NCI-H748 (cell line): ENCODE data around the gene TNIP1.

Source experiments
- DNase-seq: peaks from one replicate; lab custom pipeline; 2025; ENCODE audit not compliant: unreplicated experiment; lab: John Stamatoyannopoulos, UW

TNIP1 gene, protein sequence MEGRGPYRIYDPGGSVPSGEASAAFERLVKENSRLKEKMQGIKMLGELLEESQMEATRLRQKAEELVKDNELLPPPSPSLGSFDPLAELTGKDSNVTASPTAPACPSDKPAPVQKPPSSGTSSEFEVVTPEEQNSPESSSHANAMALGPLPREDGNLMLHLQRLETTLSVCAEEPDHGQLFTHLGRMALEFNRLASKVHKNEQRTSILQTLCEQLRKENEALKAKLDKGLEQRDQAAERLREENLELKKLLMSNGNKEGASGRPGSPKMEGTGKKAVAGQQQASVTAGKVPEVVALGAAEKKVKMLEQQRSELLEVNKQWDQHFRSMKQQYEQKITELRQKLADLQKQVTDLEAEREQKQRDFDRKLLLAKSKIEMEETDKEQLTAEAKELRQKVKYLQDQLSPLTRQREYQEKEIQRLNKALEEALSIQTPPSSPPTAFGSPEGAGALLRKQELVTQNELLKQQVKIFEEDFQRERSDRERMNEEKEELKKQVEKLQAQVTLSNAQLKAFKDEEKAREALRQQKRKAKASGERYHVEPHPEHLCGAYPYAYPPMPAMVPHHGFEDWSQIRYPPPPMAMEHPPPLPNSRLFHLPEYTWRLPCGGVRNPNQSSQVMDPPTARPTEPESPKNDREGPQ

DNA sequence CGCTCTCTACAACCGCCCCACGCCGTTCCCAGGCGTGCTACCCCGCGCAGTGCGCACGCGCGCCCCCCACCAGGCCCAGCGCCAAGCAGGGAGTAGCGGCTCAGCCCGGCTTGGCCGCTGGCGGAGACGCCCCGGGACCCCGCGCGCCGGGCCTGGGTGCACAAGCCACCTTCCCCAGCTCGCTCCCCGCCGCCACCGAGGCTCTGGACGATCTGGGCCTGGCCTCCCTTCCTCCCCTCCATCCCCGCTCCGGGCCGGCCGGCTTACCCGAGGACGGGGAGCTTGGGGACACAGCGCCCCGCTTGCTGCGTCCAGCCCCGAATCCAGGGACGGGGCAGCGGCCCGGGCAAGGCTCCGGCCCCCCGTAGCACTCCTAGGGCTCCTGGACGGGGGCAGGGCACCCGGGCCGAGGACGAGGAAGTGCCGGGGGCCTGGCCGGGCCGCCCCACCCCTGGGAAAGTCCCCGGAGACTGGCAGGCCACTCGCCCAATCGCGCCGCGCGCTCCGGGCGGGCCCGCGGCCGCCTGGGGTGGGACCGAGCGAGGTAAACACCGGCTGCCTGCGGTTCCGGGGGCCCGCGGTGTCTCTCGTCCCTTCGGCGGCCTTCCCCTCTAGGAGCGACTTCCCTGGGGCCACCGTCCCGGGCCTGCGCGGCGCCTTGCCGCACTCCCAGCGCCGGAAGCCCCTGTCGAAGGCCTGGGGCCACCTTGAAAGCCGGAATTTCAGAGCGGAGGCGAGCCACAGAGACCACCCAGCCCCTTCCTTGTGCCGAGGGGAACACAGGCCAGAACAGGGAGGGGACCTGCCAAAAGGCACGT lies at the start of gene TNIP1:
TSS of gene TNIP1 (minus strand) at position 422 of the 818 bp plus-strand sequence. CDS start 15,939 bp downstream, outside the sequence.
- peak; percentile 87 for DNase-seq

DNA sequence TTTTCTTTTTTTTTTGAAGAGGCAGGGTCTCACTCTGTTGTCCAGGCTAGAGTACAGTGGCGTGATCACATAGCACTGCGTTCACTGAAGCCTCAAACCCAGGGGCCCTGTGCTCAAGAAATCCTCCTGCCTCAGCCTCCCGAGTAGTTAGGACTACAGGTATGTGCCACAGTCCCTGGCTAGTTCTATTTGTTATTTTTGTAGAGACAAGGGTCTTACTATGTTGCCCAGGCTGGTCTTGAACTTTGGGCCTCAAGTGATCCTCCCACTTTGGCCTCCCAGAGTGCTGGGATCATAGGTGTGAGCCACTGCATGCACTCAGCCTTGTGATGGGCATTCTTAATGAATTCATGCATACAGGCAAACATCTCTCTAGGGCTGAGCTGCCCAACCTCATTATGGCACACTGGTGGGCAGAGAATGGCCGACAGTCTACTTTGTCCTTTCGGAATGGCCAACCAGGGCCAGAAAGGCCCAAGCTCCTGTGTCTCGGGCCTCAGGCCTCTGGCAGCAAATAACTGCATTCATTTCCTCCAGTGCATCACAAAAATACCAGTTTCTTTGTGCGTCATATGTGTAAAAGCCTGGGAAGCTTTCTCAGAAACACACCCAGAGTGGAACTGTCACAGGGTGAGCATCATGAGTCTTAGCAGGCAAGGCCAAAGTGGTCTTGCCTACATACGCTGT lies 49.5 kb upstream of the TNIP1 start:
- DNase-seq = no peak

DNA sequence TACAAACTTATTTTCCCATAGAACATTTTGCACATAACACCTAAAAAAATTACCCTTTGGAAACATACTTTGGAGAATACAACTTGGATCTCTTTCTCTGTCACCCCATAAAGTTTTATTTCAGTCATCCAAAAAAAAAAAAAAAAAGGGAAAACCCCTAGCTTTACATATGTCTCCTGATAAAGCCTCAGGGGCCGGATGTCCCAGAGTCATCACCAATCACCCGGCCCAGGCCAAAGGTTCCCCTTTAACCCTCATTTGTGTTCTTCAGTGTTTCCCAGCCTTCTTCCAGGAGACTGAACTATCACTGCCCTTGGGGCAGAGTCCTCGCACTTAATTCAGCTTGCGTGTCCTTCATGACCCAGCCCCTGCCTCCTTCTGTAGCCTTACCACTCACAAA lies 48.0 kb upstream of the TNIP1 start:
- no peak for DNase-seq

DNA sequence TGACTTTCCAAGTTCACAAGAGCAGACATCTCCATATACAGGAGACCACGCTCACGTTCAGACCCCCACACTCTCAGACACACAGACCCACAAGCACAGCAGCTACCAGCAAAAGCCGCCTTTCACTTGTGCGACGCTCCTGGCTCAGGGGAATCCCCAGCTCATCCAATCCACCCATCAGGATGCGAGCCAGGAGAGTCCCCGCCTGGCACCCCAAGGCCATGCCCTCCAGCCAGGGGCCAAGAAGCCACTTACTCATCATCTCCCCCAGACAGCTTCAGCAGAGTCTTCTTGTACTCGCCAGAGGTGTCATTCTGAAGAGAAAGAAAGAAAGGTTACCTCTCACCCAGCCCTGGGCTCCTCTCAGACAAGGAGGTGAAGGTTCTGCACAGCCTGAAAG lies 47.1 kb upstream of the TNIP1 start:
- DNase-seq = no peak

DNA sequence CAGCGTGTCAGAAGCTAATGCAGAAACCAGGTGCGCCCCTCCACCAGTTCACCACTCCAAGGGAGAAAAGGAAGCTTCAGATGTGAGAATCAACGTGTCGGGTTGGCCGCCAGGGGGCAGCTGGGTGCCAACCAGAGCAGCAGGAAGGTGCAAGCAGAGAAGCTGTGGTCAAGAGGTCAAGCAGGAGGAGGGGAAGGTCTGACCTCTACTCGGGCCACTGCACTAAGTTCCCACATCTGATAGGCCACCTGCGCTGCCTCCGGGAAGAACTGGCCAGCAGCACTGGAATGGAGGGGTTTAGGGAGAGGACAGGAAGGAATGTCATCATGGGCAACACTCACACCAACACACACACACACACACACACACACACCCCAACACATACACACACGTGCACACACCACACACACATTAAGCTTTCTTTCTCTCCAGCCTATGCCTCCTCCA lies 45.4 kb upstream of the TNIP1 start:
- peak; percentile 61 for DNase-seq

DNA sequence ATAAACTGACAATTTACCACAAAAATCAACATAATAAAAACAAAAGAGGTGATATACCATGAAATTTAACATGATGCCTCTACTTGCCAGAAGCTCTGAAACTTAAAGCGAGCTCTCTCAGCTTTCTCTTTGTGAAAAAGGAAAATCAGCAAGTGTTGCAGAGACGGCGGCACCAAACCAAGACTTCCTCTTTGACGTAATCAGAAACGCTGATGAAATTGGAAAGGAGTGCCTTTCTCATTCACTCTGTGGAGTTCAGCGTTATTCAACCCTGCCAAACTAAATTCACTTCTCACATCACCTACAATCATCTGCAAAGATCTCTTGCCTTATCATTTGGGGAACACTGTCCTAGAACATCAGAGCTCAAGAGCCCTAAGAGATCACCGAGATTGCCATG lies 44.6 kb upstream of the TNIP1 start:
- DNase-seq = no peak

DNA sequence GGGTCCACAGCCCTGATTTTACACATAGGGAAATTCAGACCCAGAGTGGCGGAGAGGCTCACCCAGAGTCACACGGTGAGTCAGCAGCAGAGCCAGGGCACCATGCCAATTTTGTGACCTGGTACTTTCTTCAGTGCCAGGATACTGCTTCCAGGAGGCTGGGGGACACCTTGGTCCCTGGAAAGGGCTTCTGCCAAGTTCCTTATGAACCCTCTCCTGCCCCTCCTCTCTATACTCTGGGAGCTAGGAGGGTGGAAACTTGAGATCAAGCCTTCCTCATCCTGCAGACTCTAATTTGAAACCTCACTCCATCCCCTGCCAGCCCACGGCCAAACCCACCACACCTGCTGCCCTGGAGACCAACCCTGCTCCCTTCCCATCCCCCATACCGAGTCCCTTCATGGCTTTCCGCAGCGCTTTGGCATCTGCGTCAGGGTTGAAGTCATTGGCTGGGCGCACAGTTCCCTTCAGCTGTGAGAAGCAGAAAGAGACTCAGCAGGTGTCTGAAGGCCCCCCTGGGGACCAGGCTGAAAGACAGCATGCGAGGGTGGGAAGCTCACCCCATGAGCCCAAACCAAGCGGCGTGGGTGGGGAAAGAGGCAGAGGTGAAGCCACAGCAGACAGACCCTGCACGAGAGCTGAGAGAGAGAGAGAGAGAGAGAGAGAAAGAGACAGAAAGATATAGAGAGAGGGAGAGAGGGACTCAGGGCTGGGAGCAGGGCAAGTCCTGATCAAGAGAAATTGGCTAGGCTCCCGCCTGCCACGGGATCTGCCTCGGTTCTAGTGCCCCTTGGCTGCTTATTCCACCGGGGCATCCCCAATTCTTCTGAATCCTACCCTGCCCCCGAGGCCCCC lies 43.3 kb upstream of the TNIP1 start:
- DNase-seq = peak; percentile 28

DNA sequence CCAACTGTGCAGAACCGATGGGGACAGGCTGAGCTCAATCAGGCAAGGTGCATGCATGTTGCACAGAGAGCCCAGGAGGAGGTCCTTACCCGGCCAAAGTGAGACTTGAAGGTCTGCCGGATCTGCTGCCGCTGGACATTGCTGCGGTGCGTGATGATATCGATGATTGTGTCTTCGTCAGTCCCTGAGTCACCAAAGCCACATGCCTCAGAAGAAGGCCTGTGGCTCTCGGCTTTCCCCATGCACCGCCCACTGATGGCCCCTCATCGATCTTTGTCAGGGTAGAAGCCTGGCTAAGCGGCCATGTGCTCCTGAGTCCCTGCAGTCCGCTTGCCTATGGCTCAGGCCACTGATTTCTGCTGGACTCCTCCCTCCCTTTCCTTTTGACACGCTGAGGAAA lies 42.0 kb upstream of the TNIP1 start:
- DNase-seq = no peak

DNA sequence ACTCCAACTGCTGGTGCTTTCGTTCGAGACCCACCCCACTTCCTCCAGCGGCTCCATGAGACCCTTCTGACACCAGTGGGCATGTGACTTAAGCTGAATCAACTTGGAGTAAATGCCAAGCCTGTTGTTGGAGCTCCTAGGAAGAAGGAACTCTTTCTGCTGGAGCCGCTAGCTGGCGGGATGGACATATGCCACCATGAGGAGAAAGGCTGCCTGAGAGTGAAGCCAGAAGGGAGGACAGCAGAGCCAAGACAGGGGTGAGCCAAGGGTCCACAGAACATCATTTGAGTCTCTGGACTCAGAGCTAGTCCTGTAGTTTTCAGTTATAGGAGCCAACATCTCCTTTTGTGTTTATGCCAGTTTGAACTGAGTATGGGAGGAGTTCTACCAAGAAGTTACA lies 40.8 kb upstream of the TNIP1 start:
- no peak for DNase-seq

DNA sequence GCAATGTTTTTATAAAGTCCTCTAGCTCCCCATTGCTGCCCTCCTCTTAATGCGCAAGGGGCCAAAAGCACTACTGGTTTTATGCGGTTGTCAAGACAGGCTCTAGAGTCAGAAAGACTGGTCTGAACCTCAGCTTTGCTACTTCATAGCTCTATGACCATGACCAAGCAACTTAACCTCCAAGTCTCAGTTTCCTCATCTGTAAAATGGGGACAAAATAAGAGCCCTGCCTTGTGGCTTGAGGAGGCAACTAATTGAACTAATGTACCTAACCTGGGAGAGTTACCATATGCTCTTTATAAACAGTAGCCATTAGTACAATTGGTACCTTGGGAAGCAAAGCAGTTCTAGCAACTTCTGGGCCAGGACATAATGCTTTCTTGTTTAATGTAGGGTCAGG lies 40.3 kb upstream of the TNIP1 start:
- no peak for DNase-seq

DNA sequence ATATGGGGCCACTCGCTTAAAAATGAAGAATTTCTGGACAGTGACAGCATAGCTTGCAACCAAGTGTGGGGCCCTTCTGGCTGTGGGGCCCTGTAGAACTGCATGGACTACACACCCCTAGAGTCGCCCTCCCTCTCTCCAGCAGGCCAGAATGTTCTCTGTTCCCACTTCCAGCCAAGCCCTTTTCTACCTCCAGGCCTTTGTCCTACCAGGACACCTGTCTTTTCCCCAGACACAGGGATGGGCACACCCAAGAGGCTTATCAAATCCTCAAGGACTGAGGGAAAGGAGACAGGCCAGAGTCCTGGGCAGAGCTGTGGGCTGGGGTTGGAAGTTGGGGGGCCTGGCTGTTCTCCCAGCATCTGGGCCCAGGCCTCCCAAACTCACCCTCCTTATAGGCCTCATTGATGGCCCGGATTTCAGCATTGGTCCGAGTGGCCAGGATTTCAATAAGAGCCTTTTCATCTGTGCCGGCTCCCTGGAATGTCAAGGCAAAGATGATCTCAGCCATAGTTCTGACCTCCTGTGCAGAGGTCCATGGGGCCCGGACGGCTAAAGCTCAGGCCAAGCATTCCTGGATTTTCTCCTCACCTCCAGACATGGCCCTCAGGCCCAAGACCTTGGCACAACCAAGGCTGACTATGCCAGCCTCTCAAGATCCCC lies 38.2 kb upstream of the TNIP1 start:
- DNase-seq = no peak

DNA sequence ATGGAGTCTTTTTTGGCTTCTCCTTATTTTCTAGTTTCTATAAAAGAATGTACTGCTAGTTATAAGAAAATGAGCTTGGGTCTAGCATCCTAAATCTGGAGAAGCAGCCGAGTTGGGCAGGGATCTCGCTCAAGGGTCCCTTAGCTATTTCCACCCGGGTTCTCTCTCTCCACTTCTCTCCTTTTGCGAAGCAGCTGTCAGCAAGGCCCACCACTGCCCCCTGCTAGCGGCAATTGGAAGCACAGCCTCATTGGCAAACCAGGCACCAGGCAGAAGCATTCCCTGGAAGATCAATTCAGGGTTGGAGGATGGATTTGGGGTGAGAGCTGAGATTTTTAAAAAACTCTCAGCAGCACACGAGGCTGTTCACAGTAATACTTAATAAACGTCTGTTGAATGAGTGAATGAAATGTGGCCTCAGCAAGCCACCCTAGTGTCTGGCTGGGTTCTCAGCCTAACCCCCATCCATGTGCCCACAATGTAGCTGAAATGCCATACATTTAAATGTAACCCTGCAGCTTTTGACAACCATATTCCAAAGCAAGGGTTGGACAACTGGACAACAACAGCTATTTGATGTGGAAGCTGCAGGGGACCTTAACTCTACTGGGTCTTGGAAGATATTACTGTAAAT lies 34.6 kb upstream of the TNIP1 start:
- DNase-seq = peak; percentile 63

DNA sequence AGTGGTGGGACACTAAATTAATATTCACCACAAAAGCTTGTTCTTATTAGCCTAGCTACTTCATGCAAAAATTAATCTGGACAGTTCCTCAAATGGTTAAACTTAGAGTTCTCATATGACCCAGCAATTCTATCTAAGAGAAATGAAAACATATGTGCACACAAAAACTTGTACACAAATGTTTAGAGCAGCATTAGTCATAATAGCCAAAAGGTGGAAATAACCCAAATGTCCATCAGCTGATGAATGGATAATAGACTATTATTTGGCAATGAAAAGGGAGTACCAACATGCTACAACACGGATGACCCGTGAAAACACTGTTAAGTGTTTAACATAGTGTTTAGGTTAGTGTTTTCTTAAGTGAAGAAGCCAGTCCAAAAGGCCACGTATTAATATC lies 32.8 kb upstream of the TNIP1 start:
- DNase-seq = no peak

DNA sequence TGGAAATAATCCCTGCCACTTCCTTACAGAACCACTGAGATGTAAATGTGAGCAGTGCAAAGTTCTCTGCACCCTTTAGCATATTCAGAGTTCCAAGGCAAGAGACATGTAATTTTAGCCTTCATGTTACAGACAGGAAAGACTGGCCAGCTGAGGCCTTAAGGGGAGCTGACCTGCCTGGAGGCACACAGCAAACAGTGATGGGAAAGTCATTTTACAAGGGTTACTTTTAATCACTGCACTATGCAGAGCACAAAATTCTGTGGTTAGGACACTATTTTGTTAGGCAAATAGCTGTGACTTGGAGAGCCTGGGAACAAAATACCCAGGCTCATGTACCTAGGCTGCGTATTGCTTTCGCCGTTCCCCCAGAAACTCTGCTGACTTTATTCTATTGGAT lies 30.2 kb upstream of the TNIP1 start:
- DNase-seq = no peak

DNA sequence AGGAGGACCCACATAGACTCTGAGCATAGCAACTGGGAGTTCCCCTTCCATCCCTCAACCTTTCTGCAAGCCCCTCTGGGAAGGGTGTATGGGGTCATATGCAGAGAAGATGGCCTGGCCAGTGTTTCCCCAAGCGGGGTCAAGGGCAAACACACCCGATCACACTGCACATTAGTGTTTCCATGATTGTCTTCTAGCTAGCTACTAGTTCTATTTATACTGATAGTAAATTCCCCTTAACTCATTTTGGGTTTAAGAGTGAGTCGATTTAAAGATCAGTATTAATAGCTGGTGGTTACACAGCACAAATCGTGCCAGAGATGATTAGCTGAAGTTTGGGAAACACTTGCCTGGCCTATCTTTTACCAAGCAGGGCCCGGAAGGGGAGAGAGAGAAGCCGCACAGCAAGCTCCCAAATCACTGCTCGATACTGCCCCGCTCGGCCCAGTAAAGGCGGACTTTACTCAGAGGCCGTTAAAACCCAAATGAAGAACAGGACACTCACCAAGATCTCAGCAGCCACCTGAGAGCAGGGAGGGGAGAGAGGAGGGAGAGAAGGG lies 29.4 kb upstream of the TNIP1 start:
- no peak for DNase-seq

DNA sequence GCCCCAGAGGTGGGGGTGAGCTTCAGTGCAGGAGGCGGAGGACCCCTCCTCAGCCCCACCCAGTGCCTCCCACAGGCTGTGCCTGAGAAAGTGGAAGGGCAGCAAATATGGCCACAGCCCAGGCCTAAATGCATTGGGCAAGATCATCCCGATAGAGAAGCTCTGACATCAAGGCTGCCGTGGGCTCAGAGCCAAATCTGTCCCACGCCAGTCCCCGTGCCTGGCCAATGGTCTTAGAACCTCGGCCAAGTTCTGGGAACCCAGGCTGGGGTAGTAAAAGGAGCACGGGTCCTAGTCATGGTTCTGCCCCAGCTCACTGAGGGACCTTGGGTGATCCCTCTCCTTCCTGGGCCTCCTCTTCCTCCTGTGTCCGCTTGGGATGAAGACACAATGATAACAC lies 27.7 kb upstream of the TNIP1 start:
- no peak for DNase-seq

DNA sequence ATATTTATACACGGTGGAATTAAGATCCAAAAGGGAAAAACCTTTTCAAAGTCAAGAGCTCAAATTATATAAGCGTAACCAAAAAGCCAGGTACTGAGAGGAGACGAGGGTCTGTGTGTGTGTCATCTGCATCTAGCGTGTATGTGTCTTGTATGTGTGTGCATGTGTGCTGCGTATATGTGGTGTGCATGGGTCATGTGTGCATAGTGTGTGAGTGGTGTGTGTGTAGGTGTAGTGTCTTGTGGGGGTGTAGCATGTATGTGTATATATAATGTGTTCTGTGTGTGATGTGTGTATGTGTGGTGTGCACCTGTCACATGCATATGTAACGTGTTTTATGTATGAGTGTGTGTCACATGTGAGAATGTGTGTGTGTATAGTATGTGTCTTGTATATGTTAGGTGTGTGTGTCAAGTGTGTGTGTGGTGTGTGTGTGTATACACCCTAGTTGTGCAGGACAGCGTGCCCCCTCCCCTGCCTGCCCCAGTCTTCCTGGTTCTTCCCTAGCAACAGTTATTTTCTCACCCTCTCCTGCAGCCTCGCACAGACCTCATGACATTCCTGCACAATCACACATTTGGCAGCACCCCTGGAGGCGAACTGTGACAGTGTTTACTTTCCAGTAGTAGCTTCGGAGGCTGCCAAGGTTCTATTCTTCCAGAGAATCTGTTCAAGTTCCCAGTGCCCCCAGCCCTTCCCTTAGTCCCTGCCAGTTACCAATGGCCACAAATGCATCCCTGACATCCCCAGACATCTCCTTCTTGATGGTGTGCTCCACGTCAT lies 27.1 kb upstream of the TNIP1 start:
- no peak for DNase-seq

DNA sequence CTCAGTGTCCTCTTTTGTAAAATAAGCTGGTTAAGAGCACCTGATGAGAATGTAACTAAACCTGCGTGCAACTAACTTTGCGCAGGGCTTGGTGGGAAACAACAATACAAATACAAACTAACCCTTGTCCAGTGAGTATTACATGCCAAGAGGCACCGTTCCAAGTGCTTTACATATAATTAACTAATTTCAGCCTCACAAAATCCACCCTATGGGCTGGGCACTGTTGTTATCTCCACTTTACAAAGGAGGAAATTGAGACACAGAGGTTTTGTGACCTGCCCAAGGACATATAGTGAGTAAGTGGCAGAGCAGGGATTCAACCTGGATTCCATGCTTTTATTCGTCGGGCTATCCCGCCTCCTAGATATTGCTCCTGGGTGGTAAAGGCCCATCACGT lies 26.2 kb upstream of the TNIP1 start:
- no peak for DNase-seq
